ENCODE data around the gene XRCC4.
"Not testable (repeated sequence)": the region's sequence is repeated elsewhere in the genome, so short reads cannot be mapped to it uniquely, and the experiment has no call there.

Gene XRCC4

DNA sequence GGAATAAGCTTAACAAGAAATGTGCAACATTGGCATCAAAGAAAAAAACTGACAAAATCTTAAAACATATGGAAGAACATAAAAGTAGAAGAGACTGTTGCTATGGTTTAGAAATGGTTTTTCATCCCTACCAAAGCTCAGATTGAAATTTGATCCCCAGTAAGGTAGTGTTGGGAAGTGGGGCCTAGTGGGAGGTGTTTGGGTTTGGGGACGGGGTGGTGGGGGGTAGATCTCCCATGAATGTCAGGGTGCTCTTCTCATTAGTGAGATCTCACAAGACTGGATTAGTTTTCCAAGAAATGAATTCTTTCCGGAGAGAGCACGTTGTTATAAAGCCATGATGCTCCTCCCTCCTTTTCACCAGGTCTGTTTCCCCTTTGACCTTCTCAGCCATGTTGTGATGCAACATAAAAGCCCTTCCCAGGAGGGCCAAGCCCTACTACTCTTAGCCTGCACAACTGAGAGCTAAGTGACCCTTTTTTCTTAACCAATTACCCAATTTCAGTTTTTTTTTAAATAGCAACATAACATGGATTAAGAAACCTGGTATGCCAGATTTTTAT lies 10.7 kb upstream of the XRCC4 start:
- no peak overlapping the region for H3K4me3 ChIP-seq (ENCODE audit: low read depth, low read length)

DNA sequence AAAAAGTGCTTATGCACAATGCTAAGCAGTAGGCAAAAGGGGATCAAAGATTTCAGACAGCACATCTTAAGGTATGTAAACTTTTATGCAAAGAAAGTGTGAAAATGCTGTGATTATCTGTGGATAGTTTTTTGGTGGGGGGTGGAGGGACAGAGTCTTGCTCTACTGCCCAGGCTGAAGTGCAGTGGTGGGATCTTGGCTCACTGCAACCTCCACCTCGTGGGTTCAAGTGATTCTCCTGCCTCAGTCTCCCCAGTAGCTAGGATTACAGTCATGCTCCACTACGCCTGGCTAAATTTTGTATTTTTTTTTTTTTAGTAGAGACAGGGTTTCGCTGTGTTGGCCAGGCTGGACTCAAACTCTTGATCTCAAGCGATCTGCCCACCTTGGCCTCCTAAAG lies 10.0 kb upstream of the XRCC4 start:
- CTCF ChIA-PET; H3K4me3 ChIP-seq (ENCODE audit: low read depth, low read length); H3K4me1 ChIP-seq (ENCODE audit: control insufficient read depth, insufficient read depth, low read length); H3K27ac ChIP-seq (ENCODE audit: extremely low read depth, low read depth, low read length); POLR2A ChIA-PET; H3K9me3 ChIP-seq (ENCODE audit: control insufficient read depth, insufficient read depth, low read depth, low read length): not testable (repeated sequence)
- peaks cover 0 to 13% of the 10 kb centered on the region in 2 experiments; a peak in 1 of 3 replicates for H3K36me3 ChIP-seq (ENCODE audit: control insufficient read depth in 2 of 2, insufficient read depth in 1 of 2, low read length in 2 of 2)

More for the DNA sequence above, 10.7 kb upstream of the XRCC4 start:
- Histone ChIP-seq H3K36me3 (ENCODE audit: control insufficient read depth in 2 of 2, insufficient read depth in 1 of 2, low read length in 2 of 2) (peaks cover 0 to 18% of the 10 kb centered on the region in 2 experiments; a peak in 1 of 3 replicates), H3K9me3 (ENCODE audit: control insufficient read depth, insufficient read depth, low read depth, low read length) (no peaks in the 10 kb centered on the region), H3K4me1 (ENCODE audit: control insufficient read depth, insufficient read depth, low read length) (peaks cover 7% of the 10 kb centered on the region), H3K27ac (ENCODE audit: extremely low read depth, low read depth, low read length) (no peak overlapping the region)
- POLR2A ChIA-PET: no interaction called here
- CTCF ChIA-PET: interaction anchor here (1.1 kb wide), 1 partner anchor 36 kb away, joined by 3 read pairs; no protein-coding TSS in a partner anchor
- 0 out of 2 replicates have a peak, but pooled peaks have one; percentile 8 for TF ChIP-seq GLIS1 (tag by site-specific recombination; IDR thresholded peaks at IDR 0.05)
- TF ChIP-seq, protein P1, sequence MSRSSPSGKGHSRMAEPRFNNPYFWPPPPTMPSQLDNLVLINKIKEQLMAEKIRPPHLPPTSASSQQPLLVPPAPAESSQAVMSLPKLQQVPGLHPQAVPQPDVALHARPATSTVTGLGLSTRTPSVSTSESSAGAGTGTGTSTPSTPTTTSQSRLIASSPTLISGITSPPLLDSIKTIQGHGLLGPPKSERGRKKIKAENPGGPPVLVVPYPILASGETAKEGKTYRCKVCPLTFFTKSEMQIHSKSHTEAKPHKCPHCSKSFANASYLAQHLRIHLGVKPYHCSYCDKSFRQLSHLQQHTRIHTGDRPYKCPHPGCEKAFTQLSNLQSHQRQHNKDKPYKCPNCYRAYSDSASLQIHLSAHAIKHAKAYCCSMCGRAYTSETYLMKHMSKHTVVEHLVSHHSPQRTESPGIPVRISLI (tag by site-specific recombination; IDR thresholded peaks at IDR 0.05): no peak
- TF ChIP-seq ZNF248 (tag by site-specific recombination; IDR thresholded peaks at IDR 0.05): no peak
- TF ChIP-seq ZNF707 (tag by site-specific recombination; IDR thresholded peaks at IDR 0.05): no peak

GRCh38 chr5:83069096-83069799 lies 8.1 kb upstream of the XRCC4 start:
- Histone ChIP-seq H3K9me3 (ENCODE audit: control insufficient read depth, insufficient read depth, low read depth, low read length) (no peaks in the 10 kb centered on the region), H3K36me3 (ENCODE audit: control insufficient read depth in 2 of 2, insufficient read depth in 1 of 2, low read length in 2 of 2) (peaks cover 0 to 10% of the 10 kb centered on the region in 2 experiments; a peak in 2 of 3 replicates), H3K4me3 (ENCODE audit: low read depth, low read length) (no peak overlapping the region), H3K4me1 (ENCODE audit: control insufficient read depth, insufficient read depth, low read length) (peaks cover 7% of the 10 kb centered on the region), H3K27ac (ENCODE audit: extremely low read depth, low read depth, low read length) (no peak overlapping the region)
- CTCF ChIA-PET: interaction anchor here (0.6 kb wide), 1 partner anchor 106 kb away, joined by 3 read pairs; no protein-coding TSS in a partner anchor
- POLR2A ChIA-PET: no interaction called here
- TF ChIP-seq ZNF76 (tag by site-specific recombination; IDR thresholded peaks at IDR 0.05; ENCODE audit: borderline replicate concordance, low read depth) (no peak), ZNF302 (tag by site-specific recombination; IDR thresholded peaks at IDR 0.05; ENCODE audit: low read depth) (no peak), MZF1 (tag by site-specific recombination; IDR thresholded peaks at IDR 0.05; ENCODE audit: borderline replicate concordance) (no peak), ZNF654 (tag by site-specific recombination; IDR thresholded peaks at IDR 0.05; ENCODE audit: low read depth) (no peak), ZNF114 (tag by site-specific recombination; IDR thresholded peaks at IDR 0.05) (no peak), ZNF174 (tag by site-specific recombination; IDR thresholded peaks at IDR 0.05) (no peak), ZNF138 (tag by site-specific recombination; IDR thresholded peaks at IDR 0.05; ENCODE audit: borderline replicate concordance) (no peak), ZNF223 (tag by site-specific recombination; IDR thresholded peaks at IDR 0.05) (no peak), ZNF211 (tag by site-specific recombination; IDR thresholded peaks at IDR 0.05; ENCODE audit: low read depth) (no peak)
- TF ChIP-seq, protein P2, sequence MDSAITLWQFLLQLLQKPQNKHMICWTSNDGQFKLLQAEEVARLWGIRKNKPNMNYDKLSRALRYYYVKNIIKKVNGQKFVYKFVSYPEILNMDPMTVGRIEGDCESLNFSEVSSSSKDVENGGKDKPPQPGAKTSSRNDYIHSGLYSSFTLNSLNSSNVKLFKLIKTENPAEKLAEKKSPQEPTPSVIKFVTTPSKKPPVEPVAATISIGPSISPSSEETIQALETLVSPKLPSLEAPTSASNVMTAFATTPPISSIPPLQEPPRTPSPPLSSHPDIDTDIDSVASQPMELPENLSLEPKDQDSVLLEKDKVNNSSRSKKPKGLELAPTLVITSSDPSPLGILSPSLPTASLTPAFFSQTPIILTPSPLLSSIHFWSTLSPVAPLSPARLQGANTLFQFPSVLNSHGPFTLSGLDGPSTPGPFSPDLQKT (IDR thresholded peaks at IDR 0.05; ENCODE audit: borderline replicate concordance, low read depth, low read length): no peak
- TF ChIP-seq, protein P3, sequence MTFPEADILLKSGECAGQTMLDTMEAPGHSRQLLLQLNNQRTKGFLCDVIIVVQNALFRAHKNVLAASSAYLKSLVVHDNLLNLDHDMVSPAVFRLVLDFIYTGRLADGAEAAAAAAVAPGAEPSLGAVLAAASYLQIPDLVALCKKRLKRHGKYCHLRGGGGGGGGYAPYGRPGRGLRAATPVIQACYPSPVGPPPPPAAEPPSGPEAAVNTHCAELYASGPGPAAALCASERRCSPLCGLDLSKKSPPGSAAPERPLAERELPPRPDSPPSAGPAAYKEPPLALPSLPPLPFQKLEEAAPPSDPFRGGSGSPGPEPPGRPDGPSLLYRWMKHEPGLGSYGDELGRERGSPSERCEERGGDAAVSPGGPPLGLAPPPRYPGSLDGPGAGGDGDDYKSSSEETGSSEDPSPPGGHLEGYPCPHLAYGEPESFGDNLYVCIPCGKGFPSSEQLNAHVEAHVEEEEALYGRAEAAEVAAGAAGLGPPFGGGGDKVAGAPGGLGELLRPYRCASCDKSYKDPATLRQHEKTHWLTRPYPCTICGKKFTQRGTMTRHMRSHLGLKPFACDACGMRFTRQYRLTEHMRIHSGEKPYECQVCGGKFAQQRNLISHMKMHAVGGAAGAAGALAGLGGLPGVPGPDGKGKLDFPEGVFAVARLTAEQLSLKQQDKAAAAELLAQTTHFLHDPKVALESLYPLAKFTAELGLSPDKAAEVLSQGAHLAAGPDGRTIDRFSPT (tag by site-specific recombination; IDR thresholded peaks at IDR 0.05): no peak
- TF ChIP-seq, protein P4, sequence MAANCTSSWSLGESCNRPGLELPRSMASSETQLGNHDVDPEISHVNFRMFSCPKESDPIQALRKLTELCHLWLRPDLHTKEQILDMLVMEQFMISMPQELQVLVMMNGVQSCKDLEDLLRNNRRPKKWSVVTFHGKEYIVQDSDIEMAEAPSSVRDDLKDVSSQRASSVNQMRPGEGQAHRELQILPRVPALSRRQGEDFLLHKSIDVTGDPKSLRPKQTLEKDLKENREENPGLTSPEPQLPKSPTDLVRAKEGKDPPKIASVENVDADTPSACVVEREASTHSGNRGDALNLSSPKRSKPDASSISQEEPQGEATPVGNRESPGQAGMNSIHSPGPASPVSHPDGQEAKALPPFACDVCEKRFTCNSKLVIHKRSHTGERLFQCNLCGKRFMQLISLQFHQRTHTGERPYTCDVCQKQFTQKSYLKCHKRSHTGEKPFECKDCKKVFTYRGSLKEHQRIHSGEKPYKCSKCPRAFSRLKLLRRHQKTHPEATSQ (tag by site-specific recombination; IDR thresholded peaks at IDR 0.05): no peak
- TF ChIP-seq, protein P5, sequence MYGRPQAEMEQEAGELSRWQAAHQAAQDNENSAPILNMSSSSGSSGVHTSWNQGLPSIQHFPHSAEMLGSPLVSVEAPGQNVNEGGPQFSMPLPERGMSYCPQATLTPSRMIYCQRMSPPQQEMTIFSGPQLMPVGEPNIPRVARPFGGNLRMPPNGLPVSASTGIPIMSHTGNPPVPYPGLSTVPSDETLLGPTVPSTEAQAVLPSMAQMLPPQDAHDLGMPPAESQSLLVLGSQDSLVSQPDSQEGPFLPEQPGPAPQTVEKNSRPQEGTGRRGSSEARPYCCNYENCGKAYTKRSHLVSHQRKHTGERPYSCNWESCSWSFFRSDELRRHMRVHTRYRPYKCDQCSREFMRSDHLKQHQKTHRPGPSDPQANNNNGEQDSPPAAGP (tag by site-specific recombination; IDR thresholded peaks at IDR 0.05): no peak
- TF ChIP-seq, protein P6, sequence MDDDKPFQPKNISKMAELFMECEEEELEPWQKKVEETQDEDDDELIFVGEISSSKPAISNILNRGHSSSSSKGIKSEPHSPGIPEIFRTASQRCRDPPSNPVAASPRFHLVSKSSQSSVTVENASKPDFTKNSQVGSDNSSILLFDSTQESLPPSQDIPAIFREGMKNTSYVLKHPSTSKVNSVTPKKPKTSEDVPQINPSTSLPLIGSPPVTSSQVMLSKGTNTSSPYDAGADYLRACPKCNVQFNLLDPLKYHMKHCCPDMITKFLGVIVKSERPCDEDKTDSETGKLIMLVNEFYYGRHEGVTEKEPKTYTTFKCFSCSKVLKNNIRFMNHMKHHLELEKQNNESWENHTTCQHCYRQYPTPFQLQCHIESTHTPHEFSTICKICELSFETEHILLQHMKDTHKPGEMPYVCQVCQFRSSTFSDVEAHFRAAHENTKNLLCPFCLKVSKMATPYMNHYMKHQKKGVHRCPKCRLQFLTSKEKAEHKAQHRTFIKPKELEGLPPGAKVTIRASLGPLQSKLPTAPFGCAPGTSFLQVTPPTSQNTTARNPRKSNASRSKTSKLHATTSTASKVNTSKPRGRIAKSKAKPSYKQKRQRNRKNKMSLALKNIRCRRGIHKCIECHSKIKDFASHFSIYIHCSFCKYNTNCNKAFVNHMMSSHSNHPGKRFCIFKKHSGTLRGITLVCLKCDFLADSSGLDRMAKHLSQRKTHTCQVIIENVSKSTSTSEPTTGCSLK (tag by site-specific recombination; IDR thresholded peaks at IDR 0.05): no peak
